Neuronal stem cell (in vitro differentiated cells): ENCODE measurements around the gene SRRT. TPM values are rescaled to one million over a fixed set of nuclear protein-coding genes. Genes with fewer than 3 reads are reported as not detected.
"Not testable (repeated sequence)": the region's sequence is repeated elsewhere in the genome, so short reads cannot be mapped to it uniquely, and the experiment has no call there.

ENCODE experiments used
- DNase-seq: peaks from one replicate; pipeline ENCODE4 v3.0.0-alpha.2; 2013; ENCODE audit warnings: low spot score
- H2AFZ ChIP-seq: one replicate; pipeline ENCODE4 v1.6.1; 2013; ENCODE audit warnings: mild to moderate bottlenecking, low read length, inconsistent platforms
- H2AK5ac ChIP-seq: 2 replicates; pipeline ENCODE4 v1.6.1; 2013; ENCODE audit warnings: low read depth, mild to moderate bottlenecking, inconsistent platforms, low read length, moderate library complexity, mixed read lengths
- H2BK120ac ChIP-seq: 2 replicates; pipeline ENCODE4 v1.6.1; 2013; ENCODE audit warnings: low read depth, mild to moderate bottlenecking, inconsistent platforms, low read length, moderate library complexity, mixed read lengths
- H2BK12ac ChIP-seq: one replicate; pipeline ENCODE4 v1.6.1; 2013; ENCODE audit warnings: low read length, inconsistent platforms
- H2BK15ac ChIP-seq: 2 replicates; pipeline ENCODE4 v1.6.1; 2013; ENCODE audit warnings: mild to moderate bottlenecking, low read length, inconsistent platforms, mixed read lengths
- H2BK5ac ChIP-seq: one replicate; pipeline ENCODE4 v1.6.1; 2013; ENCODE audit warnings: inconsistent platforms, mild to moderate bottlenecking, low read length, moderate library complexity
- H3K14ac ChIP-seq: one replicate; pipeline ENCODE4 v1.6.1; 2013; ENCODE audit warnings: low read length, inconsistent platforms
- H3K18ac ChIP-seq: 2 replicates; pipeline ENCODE4 v1.6.1; 2013; ENCODE audit warnings: low read length, inconsistent platforms
- H3K23ac ChIP-seq: 2 replicates; pipeline ENCODE4 v1.6.1; 2013; ENCODE audit warnings: low read depth, mild to moderate bottlenecking, mixed read lengths, low read length, inconsistent platforms; ENCODE audit not compliant: poor library complexity
- H3K27ac ChIP-seq: replicated peaks from 3 replicates; pipeline ENCODE4 v1.5.1; 2013; ENCODE audit warnings: low read length, inconsistent platforms
- H3K27me3 ChIP-seq, 3 experiments: 2 replicates each; pipeline ENCODE4 v1.6.1; 2013; ENCODE audit warnings: low read length in 3 of 3, mild to moderate bottlenecking in 2 of 3, inconsistent platforms in 1 of 3, low read depth in 1 of 3, mixed read lengths in 1 of 3, moderate library complexity in 1 of 3; ENCODE audit not compliant: control insufficient read depth in 3 of 3, insufficient read depth in 3 of 3
- H3K36me3 ChIP-seq, 2 donors: replicated peaks in 1 of 2; 2 replicates each; pipeline ENCODE4 v1.6.1; 2013; ENCODE audit warnings: low read length in 2 of 2; ENCODE audit not compliant: control insufficient read depth in 2 of 2, insufficient read depth in 2 of 2
- H3K4ac ChIP-seq: 2 replicates; pipeline ENCODE4 v1.6.1; 2013; ENCODE audit warnings: inconsistent platforms, mild to moderate bottlenecking, low read length, moderate library complexity
- H3K4me1 ChIP-seq, 2 donors: 1 replicate in 1 of 2; 2 replicates in 1 of 2; pipeline ENCODE4 v1.6.1; 2013; ENCODE audit warnings: low read length in 2 of 2, low read depth in 1 of 2; ENCODE audit not compliant: control insufficient read depth in 2 of 2, insufficient read depth in 1 of 2
- H3K4me2 ChIP-seq: one replicate; pipeline ENCODE4 v1.6.1; 2013; ENCODE audit warnings: mild to moderate bottlenecking, low read length, inconsistent platforms; ENCODE audit not compliant: insufficient read depth, poor library complexity, severe bottlenecking
- H3K4me3 ChIP-seq, 2 donors: 2 replicates each; pipeline ENCODE4 v1.5.1; 2013; ENCODE audit warnings: low read length in 2 of 2, mild to moderate bottlenecking in 2 of 2, inconsistent platforms in 1 of 2, moderate library complexity in 1 of 2
- H3K79me1 ChIP-seq: one replicate; pipeline ENCODE4 v1.6.1; 2013; ENCODE audit warnings: low read depth, mild to moderate bottlenecking, inconsistent platforms, low read length, moderate library complexity
- H3K9ac ChIP-seq: one replicate; pipeline ENCODE4 v1.6.1; 2013; ENCODE audit warnings: mild to moderate bottlenecking, low read depth, low read length, inconsistent platforms; ENCODE audit not compliant: poor library complexity
- H3K9me3 ChIP-seq, 2 donors: replicated peaks in 1 of 2; 2 replicates each; pipeline versions ENCODE3 to v1.6.1; 2013; ENCODE audit warnings: low read length in 2 of 2, mild to moderate bottlenecking in 2 of 2, inconsistent platforms in 1 of 2, low read depth in 1 of 2, mixed read lengths in 1 of 2, moderate library complexity in 1 of 2; ENCODE audit not compliant: control insufficient read depth in 2 of 2, insufficient read depth in 1 of 2
- H4K8ac ChIP-seq: one replicate; pipeline ENCODE4 v1.6.1; 2013; ENCODE audit warnings: low read depth, mild to moderate bottlenecking, inconsistent platforms, low read length, moderate library complexity
- H4K91ac ChIP-seq: one replicate; pipeline ENCODE4 v1.6.1; 2013; ENCODE audit warnings: low read length, low read depth, mild to moderate bottlenecking, inconsistent platforms; ENCODE audit not compliant: poor library complexity
- WGBS, 2 donors: extraction: QIAGEN DNeasy Blood & Tissue Kit; methylation state at CpG; one replicate each; pipeline ENCODE4 v1.1.7; 2013; ENCODE audit warnings: missing lambda C conversion rate in 2 of 2, mixed read lengths in 1 of 2; ENCODE audit not compliant: insufficient read length in 2 of 2, insufficient replicate concordance in 1 of 2; ENCODE audit errors: extremely low coverage in 2 of 2; 5-methylcytosine and 5-hydroxymethylcytosine counted together
- small RNA-seq: library from polyadenylated mRNA; stranded (forward); fragments of <200 nt; extraction: miRNeasy Mini kit (QIAGEN cat#:217004); gene quantifications from one replicate; pipeline ENCODE3, GENCODE V24; 2013; ENCODE audit not compliant: insufficient read depth

Gene SRRT

GRCh38 chr7:100936167-100936566 is 61.3 kb downstream of the SRRT start:
- WGBS, 2 donors = no CpG with 5 or more reads among the region's 7 CpGs
- H3K4me1 ChIP-seq, DNase-seq, H3K18ac ChIP-seq, H3K23ac ChIP-seq, H2BK5ac ChIP-seq, H2AK5ac ChIP-seq, H3K27me3 ChIP-seq, H3K36me3 ChIP-seq, H3K79me1 ChIP-seq, H3K27ac ChIP-seq, H3K14ac ChIP-seq, H2AFZ ChIP-seq, H2BK120ac ChIP-seq, H4K91ac ChIP-seq, H4K8ac ChIP-seq, H3K9ac ChIP-seq, H3K9me3 ChIP-seq, H3K4me2 ChIP-seq, H2BK12ac ChIP-seq, H3K4me3 ChIP-seq, H2BK15ac ChIP-seq, H3K4ac ChIP-seq: not testable (repeated sequence)

Small RNA genes within 50 kb of the gene (small RNA-seq; reads per million reads assigned to genes)
- gene RN7SL549P (not detected), gene RPS29P15 (not detected)
